GM18508 (cell line): ENCODE data around the gene AK5.
A peak's percentile ranks its signal among the peaks of the same experiment; 100 is the strongest.

Source experiments
- ATAC-seq: cut with Tn5 transposase; IDR thresholded peaks from one replicate; pipeline ENCODE4 v1.9.1; 2021; ENCODE audit warnings: moderate number of reproducible peaks; ENCODE audit not compliant: insufficient read depth, unreplicated experiment

AK5 gene

GRCh38 chr1:77562596-77563150 lies 280.9 kb downstream of the AK5 start:
- no peak for ATAC-seq

DNA sequence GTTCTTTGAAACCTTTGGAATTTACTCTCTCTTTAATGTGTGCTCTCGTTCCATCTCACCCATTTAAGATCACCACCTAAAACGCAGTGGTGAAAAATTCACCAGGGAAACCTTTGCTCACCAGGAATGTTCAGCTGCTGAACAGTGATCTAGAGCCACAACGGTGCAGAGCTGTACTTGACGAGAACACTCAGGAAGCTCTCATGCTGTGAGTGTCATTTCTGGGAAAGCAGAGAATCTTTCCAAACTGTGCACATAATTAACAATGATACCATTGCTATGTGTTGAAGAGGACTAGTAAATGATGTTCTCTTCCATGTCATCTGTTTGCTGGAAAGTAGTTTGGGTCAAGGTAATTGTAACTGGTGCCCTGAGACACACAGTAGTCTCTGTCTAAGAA lies 283.5 kb downstream of the AK5 start:
- no peak for ATAC-seq

DNA sequence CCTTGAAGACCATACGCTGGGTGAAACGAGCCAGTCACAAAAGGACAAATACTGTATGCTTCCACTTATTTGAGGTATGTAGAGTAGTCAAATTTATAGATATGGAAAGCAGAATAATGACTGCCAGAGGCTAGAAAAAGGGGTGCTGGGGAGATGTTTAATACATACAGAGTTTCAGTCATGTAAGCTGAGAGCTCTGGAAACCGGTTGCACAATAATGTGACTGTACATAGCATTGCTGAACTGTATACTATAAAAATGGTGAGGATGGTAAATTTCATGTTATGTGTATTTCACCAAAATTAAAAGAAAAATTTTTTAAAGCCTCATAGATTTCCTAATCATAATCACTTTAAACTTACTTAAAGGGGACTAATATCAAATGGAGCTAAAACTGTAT lies 289.8 kb downstream of the AK5 start:
- no peak for ATAC-seq

DNA sequence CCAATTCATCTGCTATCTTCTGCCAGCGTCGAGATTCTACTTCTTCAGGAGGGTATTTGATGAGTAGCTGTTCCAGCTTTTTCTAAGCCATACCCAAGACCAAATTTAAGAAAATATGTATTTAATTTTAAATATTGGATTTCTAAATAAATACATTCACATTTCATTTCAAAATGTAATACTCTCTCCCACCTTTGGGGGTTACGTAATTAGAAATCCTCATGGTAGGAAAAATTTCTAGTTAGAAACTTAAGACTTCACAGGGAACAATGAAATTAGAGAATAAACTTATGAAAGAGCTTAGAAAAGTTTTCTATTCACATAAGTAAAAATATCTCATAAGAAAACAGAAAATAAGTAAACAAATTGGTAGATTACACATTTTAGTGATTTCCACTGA lies 297.7 kb downstream of the AK5 start:
- ATAC-seq = no peak

GRCh38 chr1:77582905-77583304 lies 301.1 kb downstream of the AK5 start:
- ATAC-seq = peak; percentile 65

DNA sequence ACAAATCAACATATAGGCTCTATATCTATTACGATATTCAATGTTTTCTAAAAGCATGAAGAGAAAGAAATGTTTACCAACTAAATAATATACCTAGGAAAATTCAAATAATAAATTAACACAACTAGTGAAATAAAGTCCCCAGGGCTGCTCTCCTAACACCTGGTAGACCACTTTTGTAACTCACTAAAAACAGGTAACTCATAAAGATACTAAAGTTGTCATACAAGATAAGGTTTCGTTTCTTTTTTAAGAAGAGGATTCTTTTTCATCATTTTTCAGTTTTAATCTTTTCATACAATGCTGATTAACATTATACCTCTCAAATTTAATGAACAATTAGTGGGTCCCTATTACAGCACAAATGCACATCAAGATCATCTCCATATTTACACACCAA lies 301.7 kb downstream of the AK5 start:
- ATAC-seq = no peak

DNA sequence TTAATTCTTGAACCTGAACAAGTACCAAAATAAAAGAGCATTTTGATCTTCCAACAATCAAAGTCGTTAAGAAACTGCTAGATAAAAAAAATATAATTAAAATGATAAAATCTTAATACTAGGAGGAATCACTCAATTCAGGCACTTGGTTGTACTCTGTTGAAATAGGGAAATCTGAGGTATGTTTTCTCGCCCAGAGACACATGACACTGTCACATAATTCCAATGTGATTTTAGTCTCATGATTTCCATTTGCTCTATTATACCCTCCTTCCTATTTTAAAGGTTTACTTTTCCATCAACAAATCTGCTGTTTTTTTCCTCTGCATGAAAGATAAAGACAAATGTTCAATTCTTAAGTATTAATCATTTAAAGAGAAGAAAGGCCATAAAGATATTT lies 303.1 kb downstream of the AK5 start:
- ATAC-seq = no peak

DNA sequence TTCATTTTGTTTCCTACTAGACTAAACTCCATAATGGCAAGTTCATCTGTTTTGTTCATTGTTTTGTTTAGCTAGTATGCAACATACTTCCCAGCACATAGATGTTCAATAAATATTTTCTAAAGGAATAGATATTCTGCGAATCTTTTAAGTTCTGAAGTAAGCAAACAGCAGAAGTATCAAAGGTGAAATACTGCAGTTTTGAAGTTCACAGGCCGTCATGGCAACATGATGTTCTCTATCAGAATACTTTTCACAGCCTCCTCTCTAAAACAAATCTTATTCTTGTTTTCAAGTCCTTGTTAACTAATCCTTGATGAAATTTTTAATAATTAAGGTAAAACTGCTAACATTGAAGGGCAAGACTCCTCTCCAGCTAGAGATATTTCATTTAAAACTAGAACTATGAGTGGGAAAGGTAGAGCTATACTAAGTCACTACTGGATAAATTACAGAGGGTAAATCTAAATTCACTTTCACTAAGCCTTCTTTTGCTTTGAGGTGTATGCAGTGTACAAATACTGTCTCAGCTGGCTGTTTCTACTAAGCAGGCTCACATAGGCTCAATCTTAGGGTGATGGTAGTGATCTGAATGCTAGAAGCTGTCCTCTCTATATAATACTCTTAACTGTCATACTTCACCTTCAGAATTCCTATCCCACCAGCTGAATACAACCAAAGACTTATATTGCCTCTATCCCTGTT lies 303.9 kb downstream of the AK5 start:
- no peak for ATAC-seq

DNA sequence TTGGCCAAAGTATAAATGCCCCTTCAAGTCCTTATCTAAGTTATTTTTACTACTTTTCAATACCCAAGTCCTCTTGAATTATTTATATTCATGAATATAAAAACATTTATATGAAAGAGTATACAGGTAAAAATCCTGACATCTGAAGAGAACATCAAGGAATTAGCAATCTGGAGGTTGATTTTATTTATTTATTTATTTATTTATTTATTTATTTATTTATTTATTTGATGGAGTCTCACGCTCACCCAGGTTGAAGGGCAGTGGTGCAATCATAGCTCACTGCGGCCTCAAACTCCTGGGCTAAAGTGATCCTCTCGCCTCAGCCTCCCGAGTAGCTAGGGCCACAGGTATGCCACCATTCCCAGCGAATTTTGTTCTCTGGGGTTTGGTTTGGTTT lies 307.4 kb downstream of the AK5 start:
- ATAC-seq = no peak

DNA sequence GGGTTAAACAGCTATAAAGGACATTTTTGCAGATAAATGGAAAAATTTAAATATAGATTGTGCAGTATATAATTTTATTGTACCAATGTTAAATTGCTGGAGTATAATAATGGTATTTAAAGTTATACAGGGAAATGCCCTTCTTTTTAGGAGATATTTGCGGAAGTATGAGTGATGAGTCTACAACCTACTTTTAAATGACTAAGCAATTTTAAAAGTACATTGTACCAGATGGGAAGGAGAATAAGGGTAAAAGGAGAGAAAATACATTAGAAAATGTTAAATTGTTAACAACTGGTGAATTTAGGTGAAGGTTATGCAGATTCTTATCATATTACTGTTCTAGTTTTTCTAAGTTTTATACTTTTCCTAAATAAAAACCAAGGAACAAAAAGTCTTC lies 308.8 kb downstream of the AK5 start:
- ATAC-seq = no peak

DNA sequence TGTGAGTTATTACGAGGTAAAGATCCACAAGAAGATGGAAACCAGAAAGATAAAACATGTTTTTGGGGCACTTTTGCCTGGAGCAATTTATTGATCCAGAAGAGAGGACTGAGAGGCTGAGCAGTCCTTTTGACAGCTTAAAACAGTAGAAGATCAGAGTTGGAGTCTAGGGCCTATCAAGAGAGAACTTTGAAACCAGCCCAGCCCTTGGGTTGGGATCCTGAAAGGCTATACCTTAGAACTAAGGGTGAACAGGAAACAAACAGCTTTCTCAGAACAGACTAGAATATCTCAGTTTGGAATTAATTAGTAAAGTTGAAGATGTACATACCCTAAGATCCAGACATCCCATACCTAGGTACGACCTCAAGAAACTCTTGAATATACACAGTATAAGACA lies 311.1 kb downstream of the AK5 start:
- ATAC-seq = no peak

GRCh38 chr1:77594366-77595112 lies 312.7 kb downstream of the AK5 start:
- ATAC-seq = peak; percentile 86

GRCh38 chr1:77597310-77597709 lies 315.5 kb downstream of the AK5 start:
- ATAC-seq = no peak

DNA sequence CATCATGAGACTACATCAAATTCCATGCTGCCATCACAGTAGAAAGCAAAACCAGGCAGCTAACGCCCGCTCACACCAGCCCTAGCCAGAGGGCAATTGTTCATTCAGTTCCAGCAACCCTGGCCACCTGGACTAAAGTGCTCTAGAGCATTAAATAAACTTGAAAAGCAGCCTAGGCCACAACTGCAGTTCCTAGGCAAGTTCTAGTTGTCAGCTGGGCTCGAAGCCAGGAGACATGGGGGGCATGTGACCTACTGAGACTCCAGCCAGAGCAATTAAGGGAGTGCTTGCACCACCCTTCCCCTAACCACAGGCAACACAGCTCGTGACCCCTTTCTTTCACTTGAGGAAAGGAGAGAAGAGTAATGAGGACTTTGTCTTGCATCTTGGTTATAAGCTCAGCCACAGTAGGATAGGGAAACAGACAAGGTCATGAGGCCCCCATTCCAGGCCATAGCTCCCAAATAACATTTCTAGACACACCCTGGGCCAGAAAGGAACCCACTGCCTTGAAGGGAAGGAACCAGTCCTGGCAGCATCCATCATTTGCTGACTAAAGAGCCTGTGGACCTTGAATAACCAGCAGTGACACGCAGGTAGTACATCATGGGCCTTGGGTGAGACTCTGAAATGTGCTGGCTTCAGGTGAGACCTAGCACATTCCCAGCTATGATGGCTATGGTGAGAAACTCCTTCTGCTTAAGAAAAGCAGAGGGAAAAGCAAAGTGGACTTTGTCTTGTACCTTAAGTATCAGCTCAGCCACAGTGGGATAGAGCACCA lies 323.6 kb downstream of the AK5 start:
- ATAC-seq = no peak

DNA sequence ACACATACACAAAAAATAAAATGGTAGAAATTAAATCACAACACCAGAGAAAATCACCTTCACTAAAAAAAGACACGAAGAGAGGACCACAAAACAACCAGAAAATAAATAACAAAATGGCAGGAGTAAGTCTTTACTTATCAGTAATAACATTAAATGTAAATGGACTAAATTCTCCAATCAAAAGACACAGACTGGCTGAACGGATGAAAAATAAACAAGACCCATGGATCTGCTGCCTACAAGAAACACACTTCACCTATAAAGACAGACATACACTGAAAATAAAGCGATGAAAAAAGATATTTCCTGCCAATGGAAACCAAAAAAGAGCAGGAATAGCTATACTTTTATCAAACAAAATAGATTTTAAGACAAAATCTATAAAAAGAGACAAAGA lies 327.1 kb downstream of the AK5 start:
- no peak for ATAC-seq
